ENCODE results near the gene PGA4. TPM values are rescaled to one million over a fixed set of nuclear protein-coding genes. Genes with fewer than 3 reads are reported as not detected.
A peak's percentile ranks its signal among the peaks of the same experiment; 100 is the strongest.

Gene PGA4
- total RNA-seq, 6 donors from 2014 or later: 0.14 to 0.44 TPM; not detected in 4

DNA sequence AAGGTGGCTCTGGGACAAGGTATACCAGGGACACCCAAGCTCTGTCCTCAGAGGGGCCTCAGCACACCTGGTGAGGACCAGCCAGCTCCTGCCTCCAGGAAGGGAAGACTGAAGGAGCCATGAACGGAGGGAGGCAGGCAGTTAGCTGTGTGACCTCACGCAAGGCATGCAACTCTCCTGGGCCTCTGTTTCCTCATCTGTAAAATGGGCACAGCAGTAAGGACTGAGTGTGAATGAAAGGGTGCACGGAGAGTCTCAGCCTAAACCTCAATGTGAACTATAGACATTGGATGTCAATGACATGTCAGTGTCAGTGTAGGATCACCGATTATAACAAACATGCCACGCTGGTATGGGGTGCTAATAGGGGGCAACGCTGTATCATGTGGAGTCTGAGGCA, 37.2 kb downstream of the PGA4 start:
- H3K9me3 ChIP-seq: no peaks in the 10 kb centered on the region
- TF ChIP-seq POLR2AphosphoS5 (IDR thresholded peaks at IDR 0.05) (no peak), EP300 (IDR thresholded peaks at IDR 0.05) (no peak), POLR2A (IDR thresholded peaks at IDR 0.05) (no peak)
- TF ChIP-seq, protein P1, sequence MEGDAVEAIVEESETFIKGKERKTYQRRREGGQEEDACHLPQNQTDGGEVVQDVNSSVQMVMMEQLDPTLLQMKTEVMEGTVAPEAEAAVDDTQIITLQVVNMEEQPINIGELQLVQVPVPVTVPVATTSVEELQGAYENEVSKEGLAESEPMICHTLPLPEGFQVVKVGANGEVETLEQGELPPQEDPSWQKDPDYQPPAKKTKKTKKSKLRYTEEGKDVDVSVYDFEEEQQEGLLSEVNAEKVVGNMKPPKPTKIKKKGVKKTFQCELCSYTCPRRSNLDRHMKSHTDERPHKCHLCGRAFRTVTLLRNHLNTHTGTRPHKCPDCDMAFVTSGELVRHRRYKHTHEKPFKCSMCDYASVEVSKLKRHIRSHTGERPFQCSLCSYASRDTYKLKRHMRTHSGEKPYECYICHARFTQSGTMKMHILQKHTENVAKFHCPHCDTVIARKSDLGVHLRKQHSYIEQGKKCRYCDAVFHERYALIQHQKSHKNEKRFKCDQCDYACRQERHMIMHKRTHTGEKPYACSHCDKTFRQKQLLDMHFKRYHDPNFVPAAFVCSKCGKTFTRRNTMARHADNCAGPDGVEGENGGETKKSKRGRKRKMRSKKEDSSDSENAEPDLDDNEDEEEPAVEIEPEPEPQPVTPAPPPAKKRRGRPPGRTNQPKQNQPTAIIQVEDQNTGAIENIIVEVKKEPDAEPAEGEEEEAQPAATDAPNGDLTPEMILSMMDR (IDR thresholded peaks at IDR 0.05): no peak
- no peak overlapping the region for H3K27ac ChIP-seq
- 93 to 95% methylated on average over 6 of the region's 6 CpGs for WGBS, 2 donors
- H3K27me3 ChIP-seq: no peaks in the 10 kb centered on the region
- no peaks in the 10 kb centered on the region for H3K4me1 ChIP-seq
- no peak for ATAC-seq (ENCODE audit: low FRiP score in 2 of 2)
- H3K36me3 ChIP-seq: no peaks in the 10 kb centered on the region
- no peak overlapping the region for H3K4me3 ChIP-seq
- DNase-seq: no peak

GRCh38 chr11:61264371-61264770, 42.2 kb downstream of the PGA4 start:
- TF ChIP-seq POLR2A (IDR thresholded peaks at IDR 0.05) (no peak), POLR2AphosphoS5 (IDR thresholded peaks at IDR 0.05) (no peak), EP300 (IDR thresholded peaks at IDR 0.05) (no peak)
- TF ChIP-seq, protein P1 (IDR thresholded peaks at IDR 0.05): no peak
- peak in 1 of 2 donors; percentile 34 for DNase-seq
- Histone ChIP-seq H3K36me3 (no peaks in the 10 kb centered on the region), H3K9me3 (no peaks in the 10 kb centered on the region), H3K4me3 (no peak overlapping the region), H3K27ac (no peak overlapping the region), H3K4me1 (no peaks in the 10 kb centered on the region), H3K27me3 (no peaks in the 10 kb centered on the region)
- ATAC-seq (ENCODE audit: low FRiP score in 2 of 2): peak in 1 of 2 donors; percentile 50
- WGBS, 2 donors: 84 to 92% methylated on average over 4 to 6 of the region's 6 CpGs

GRCh38 chr11:61264795-61265194, 42.6 kb downstream of the PGA4 start:
- Histone ChIP-seq H3K4me3 (no peak overlapping the region), H3K4me1 (no peaks in the 10 kb centered on the region), H3K36me3 (no peaks in the 10 kb centered on the region), H3K27ac (no peak overlapping the region), H3K9me3 (no peaks in the 10 kb centered on the region), H3K27me3 (no peaks in the 10 kb centered on the region)
- no peak for TF ChIP-seq POLR2A (IDR thresholded peaks at IDR 0.05)
- TF ChIP-seq, protein P1 (IDR thresholded peaks at IDR 0.05): no peak
- no peak for TF ChIP-seq POLR2AphosphoS5 (IDR thresholded peaks at IDR 0.05)
- TF ChIP-seq EP300 (IDR thresholded peaks at IDR 0.05): no peak
- ATAC-seq (ENCODE audit: low FRiP score in 2 of 2): peak in 1 of 2 donors; percentile 31
- WGBS, 2 donors: 90 to 94% methylated on average over 14 of the region's 14 CpGs
- peak in 1 of 2 donors; percentile 58 for DNase-seq

DNA sequence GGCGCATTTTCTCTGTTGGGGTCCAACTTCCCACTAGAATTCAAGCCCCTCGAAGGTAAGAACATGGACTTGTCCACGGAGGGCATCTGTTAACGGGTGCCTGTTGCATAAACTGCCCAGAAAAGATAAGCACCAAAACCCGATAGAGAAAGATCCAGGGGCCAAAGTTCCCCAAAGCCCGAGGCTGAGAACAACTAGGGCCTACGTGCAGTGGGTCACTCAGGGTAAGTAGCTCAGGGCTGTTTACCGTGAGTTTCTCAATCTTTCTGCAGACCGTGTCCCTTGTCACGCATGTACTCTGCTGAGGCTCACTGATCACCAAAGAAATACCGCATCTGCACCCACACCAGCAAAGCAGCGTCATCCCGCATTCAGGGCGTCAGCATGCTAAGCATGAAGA, 43.2 kb downstream of the PGA4 start:
- 90 to 92% methylated on average over 14 of the region's 14 CpGs for WGBS, 2 donors
- TF ChIP-seq, protein P1 (IDR thresholded peaks at IDR 0.05): no peak
- TF ChIP-seq POLR2AphosphoS5 (IDR thresholded peaks at IDR 0.05) (no peak), EP300 (IDR thresholded peaks at IDR 0.05) (no peak), POLR2A (IDR thresholded peaks at IDR 0.05) (no peak)
- H3K9me3 ChIP-seq: no peaks in the 10 kb centered on the region

GRCh38 chr11:61266602-61267001, 44.5 kb downstream of the PGA4 start:
- Histone ChIP-seq H3K9me3 (no peaks in the 10 kb centered on the region), H3K27ac (no peak overlapping the region), H3K4me1 (no peaks in the 10 kb centered on the region), H3K36me3 (no peaks in the 10 kb centered on the region), H3K27me3 (no peaks in the 10 kb centered on the region), H3K4me3 (no peak overlapping the region)
- DNase-seq: no peak
- WGBS, 2 donors: 62 to 80% methylated on average over 4 of the region's 4 CpGs
- ATAC-seq (ENCODE audit: low FRiP score in 2 of 2): peak in 1 of 2 donors; percentile 33
- TF ChIP-seq, protein P1 (IDR thresholded peaks at IDR 0.05): no peak

More for the DNA sequence above, 43.2 kb downstream of the PGA4 start:
- H3K27me3 ChIP-seq: no peaks in the 10 kb centered on the region
- no peak overlapping the region for H3K4me3 ChIP-seq
- no peaks in the 10 kb centered on the region for H3K4me1 ChIP-seq
- ATAC-seq (ENCODE audit: low FRiP score in 2 of 2) (no peak), DNase-seq (no peak)
- no peaks in the 10 kb centered on the region for H3K36me3 ChIP-seq
- H3K27ac ChIP-seq: no peak overlapping the region

Data from upper lobe of left lung (tissue), 6 donors.